ENCODE data around the gene AGAP1. TPM values are rescaled to one million over a fixed set of nuclear protein-coding genes. Genes with fewer than 3 reads are reported as not detected.

The AGAP1 gene
- total and polyA plus RNA-seq, 2 donors (not counting 3 experiments of a cell fraction or from before 2014, with no cell fraction given), result 10.2 to 20.9 TPM

- Histone ChIP-seq H3K36me3 (ENCODE audit: control insufficient read depth in 2 of 2, extremely low read depth in 1 of 2, insufficient read depth in 2 of 2, low read length in 2 of 2) (no peaks in the 10 kb centered on the region), H3K9me3 (replicated peaks; ENCODE audit: control insufficient read depth, insufficient read depth, low read length) (no peaks in the 10 kb centered on the region), H2AFZ (ENCODE audit: low read depth, low read length) (no peak overlapping the region), H4K20me1 (replicated peaks; ENCODE audit: control insufficient read depth, extremely low read depth, insufficient read depth, low read length) (no peaks in the 10 kb centered on the region), H3K27me3 (ENCODE audit: control insufficient read depth in 2 of 2, insufficient read depth in 2 of 2, low read length in 2 of 2) (no peaks in the 10 kb centered on the region), H3K9me1 (replicated peaks; ENCODE audit: control insufficient read depth, extremely low read depth, insufficient read depth, low read length) (no peaks in the 10 kb centered on the region), H3K79me2 (ENCODE audit: control insufficient read depth, insufficient read depth, low read length) (no peaks in the 10 kb centered on the region), H3K4me1 (ENCODE audit: control insufficient read depth, extremely low read depth, insufficient read depth, low read length) (peaks cover 3% of the 10 kb centered on the region), H3K4me2 (ENCODE audit: insufficient read depth, low read length) (no peak overlapping the region), H3K9ac (replicated peaks; ENCODE audit: extremely low read depth, insufficient read depth, low read length) (no peak overlapping the region), H3K27ac (ENCODE audit: insufficient read depth, low read depth, low read length) (no peak overlapping the region), H3K4me3 (replicated peaks in 1 of 3; ENCODE audit: insufficient read depth in 1 of 3, low read depth in 1 of 3, low read length in 3 of 3) (no peak overlapping the region)
- FAIRE-seq (no peak), DNase-seq (ENCODE audit: low read depth, low spot score) (no peak)
- TF ChIP-seq MYC (IDR thresholded peaks at IDR 0.05; ENCODE audit: low read depth, low read length), result no peak
- no peak for TF ChIP-seq POLR2AphosphoS5 (IDR thresholded peaks at IDR 0.05; ENCODE audit: insufficient read depth, low read depth, low read length)
- no peak for TF ChIP-seq FOS (IDR thresholded peaks at IDR 0.05; ENCODE audit: borderline replicate concordance, insufficient read depth, low read length)
- TF ChIP-seq JUN (IDR thresholded peaks at IDR 0.05; ENCODE audit: borderline replicate concordance, insufficient read depth, insufficient read length, low read depth), result no peak
- no peak for TF ChIP-seq POLR2A (IDR thresholded peaks at IDR 0.05; ENCODE audit: low read depth, low read length)
- no peak for TF ChIP-seq EZH2 (IDR thresholded peaks at IDR 0.05; ENCODE audit: borderline replicate concordance, low read depth, low read length, severe bottlenecking)
- TF ChIP-seq CTCF (IDR thresholded peaks at IDR 0.05; ENCODE audit: extremely low read depth in 1 of 2, insufficient read depth in 1 of 2, low read depth in 1 of 2, low read length in 2 of 2), result no peak
- TF ChIP-seq GATA2 (IDR thresholded peaks at IDR 0.05; ENCODE audit: insufficient read depth, insufficient read length, low read depth, low read length), result no peak
- TF ChIP-seq MAX (IDR thresholded peaks at IDR 0.05; ENCODE audit: insufficient read depth, insufficient read length), result no peak
- dilution Hi-C loops (cut with MboI; ENCODE audit: extremely low pct_ligation_motif_present, low sequenced_read_pairs) (no loop called here), intact Hi-C loops (cut with micrococcal nuclease) (loop anchor here (10.0 kb wide), 1 partner anchor 362 kb away; no protein-coding TSS in a partner anchor)
- POLR2A ChIA-PET, result no interaction called here
- CTCF ChIA-PET, result interaction anchor here (2.7 to 7.4 kb wide), 3 partner anchors 74 to 462 kb away, joined by 22 to 289 read pairs (median 213); no protein-coding TSS in a partner anchor
- BruUV-seq (replicated peaks), result no TSS peak
Measured at GRCh38 chr2:235597081-235597615, 103.3 kb downstream of the AGAP1 start.

Measured in endothelial cell of umbilical vein (primary cell).